ENCODE data around the gene ZNF683. TPM values are rescaled to one million over a fixed set of nuclear protein-coding genes. Genes with fewer than 3 reads are reported as not detected.

ZNF683 gene
- total RNA-seq, 2 experiments from 2014 or later = 0.69 to 1.3 TPM

GRCh38 chr1:26353976-26354820, 18.4 kb downstream of the ZNF683 start, which contains the start of gene CRYBG2:
CRYBG2 (minus strand) TSS chr1:26354130; CDS start chr1:26346657, 7,473 bp downstream.
- POLR2A ChIA-PET = interaction anchor here (0.8 to 1.0 kb wide), 2 partner anchors 9 to 11 kb away, joined by 3 to 5 read pairs; no protein-coding TSS in a partner anchor
- CTCF ChIA-PET = interaction anchor here (1.1 to 1.4 kb wide), 5 partner anchors 10 to 185 kb away, joined by 3 to 8 read pairs (median 3); partner anchors contain the start of gene ZNF593
- intact Hi-C loops (cut with micrococcal nuclease) = no loop called here

DNA sequence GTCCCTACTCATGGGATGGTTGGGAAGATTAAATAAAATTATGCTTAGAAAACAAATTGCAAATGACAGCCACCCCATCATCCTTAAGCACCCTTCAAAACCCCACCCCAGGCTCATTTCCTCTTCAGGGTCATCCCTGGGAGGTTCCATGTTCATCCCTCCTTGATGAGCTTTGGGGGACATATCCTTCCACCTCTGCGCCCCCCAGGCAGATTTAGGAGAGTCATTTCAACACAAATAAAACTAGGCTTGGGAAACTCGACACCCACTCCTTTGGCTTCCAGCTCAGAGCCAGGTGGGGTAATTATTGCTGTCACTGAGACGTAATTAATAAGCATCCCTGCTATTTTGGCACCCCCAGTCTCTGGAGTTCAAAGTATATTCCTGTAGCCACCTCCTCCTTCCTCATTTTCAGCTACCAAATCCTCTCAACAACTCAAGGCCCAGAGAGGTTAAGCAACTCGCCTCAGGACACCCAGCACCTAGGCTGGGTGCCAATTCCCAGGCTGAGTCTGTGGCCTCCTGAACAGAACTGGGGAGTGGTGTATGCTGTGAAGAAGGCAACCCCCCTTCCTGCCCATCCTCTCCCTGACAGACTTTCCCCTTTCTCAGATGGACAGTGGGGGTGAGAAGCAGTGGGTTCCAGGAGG, 19.2 kb downstream of the ZNF683 start:
- ChIA-PET POLR2A (no interaction called here), CTCF (interaction anchor here (1.1 to 1.9 kb wide), 2 partner anchors 11 to 69 kb away, joined by 3 to 7 read pairs; no protein-coding TSS in a partner anchor)
- H3K9me3 Mint-ChIP-seq = no peaks in the 10 kb centered on the region
- TF ChIP-seq, protein P1, sequence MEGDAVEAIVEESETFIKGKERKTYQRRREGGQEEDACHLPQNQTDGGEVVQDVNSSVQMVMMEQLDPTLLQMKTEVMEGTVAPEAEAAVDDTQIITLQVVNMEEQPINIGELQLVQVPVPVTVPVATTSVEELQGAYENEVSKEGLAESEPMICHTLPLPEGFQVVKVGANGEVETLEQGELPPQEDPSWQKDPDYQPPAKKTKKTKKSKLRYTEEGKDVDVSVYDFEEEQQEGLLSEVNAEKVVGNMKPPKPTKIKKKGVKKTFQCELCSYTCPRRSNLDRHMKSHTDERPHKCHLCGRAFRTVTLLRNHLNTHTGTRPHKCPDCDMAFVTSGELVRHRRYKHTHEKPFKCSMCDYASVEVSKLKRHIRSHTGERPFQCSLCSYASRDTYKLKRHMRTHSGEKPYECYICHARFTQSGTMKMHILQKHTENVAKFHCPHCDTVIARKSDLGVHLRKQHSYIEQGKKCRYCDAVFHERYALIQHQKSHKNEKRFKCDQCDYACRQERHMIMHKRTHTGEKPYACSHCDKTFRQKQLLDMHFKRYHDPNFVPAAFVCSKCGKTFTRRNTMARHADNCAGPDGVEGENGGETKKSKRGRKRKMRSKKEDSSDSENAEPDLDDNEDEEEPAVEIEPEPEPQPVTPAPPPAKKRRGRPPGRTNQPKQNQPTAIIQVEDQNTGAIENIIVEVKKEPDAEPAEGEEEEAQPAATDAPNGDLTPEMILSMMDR (IDR thresholded peaks at IDR 0.05) = no peak
- ATAC-seq (no peak), DNase-seq (no peak)
- no peak overlapping the region for H3K4me3 Mint-ChIP-seq
- H3K4me1 Mint-ChIP-seq (ENCODE audit: low read depth) = peaks cover under 1% of the 10 kb centered on the region
- no peak overlapping the region for H3K27ac Mint-ChIP-seq
- no peaks in the 10 kb centered on the region for H3K27me3 Mint-ChIP-seq
- no peaks in the 10 kb centered on the region for H3K36me3 Mint-ChIP-seq (ENCODE audit: low read depth)
- intact Hi-C loops (cut with micrococcal nuclease) = no loop called here

More at GRCh38 chr1:26353976-26354820, 18.4 kb downstream of the ZNF683 start, which contains the start of gene CRYBG2:
- DNase-seq (no peak), ATAC-seq (no peak)
- TF ChIP-seq, protein P1 (IDR thresholded peaks at IDR 0.05) = no peak
- H3K27ac Mint-ChIP-seq = no peak within 1 kb of the TSS
- H3K9me3 Mint-ChIP-seq = no peaks in the 10 kb centered on the region
- H3K27me3 Mint-ChIP-seq = no peaks in the 10 kb centered on the region
- peaks cover 9% of the 10 kb centered on the region for H3K4me1 Mint-ChIP-seq (ENCODE audit: low read depth)
- H3K36me3 Mint-ChIP-seq (ENCODE audit: low read depth) = no peaks in the 10 kb centered on the region
- H3K4me3 Mint-ChIP-seq = no peak within 1 kb of the TSS

GRCh38 chr1:26352338-26352679, 20.2 kb downstream of the ZNF683 start:
- no peak overlapping the region for H3K4me3 Mint-ChIP-seq
- ATAC-seq (no peak), DNase-seq (no peak)
- TF ChIP-seq, protein P1 (IDR thresholded peaks at IDR 0.05) = no peak
- no peaks in the 10 kb centered on the region for H3K27me3 Mint-ChIP-seq
- no peaks in the 10 kb centered on the region for H3K36me3 Mint-ChIP-seq (ENCODE audit: low read depth)
- H3K4me1 Mint-ChIP-seq (ENCODE audit: low read depth) = no peaks in the 10 kb centered on the region
- H3K9me3 Mint-ChIP-seq = no peaks in the 10 kb centered on the region
- ChIA-PET POLR2A (interaction anchor here (0.6 to 0.7 kb wide), 2 partner anchors 14 to 19 kb away, joined by 3 read pairs; no protein-coding TSS in a partner anchor), CTCF (interaction anchor here (1.0 to 1.9 kb wide), 2 partner anchors 11 to 12 kb away, joined by 3 to 7 read pairs; no protein-coding TSS in a partner anchor)
- intact Hi-C loops (cut with micrococcal nuclease) = no loop called here
- no peak overlapping the region for H3K27ac Mint-ChIP-seq

DNA sequence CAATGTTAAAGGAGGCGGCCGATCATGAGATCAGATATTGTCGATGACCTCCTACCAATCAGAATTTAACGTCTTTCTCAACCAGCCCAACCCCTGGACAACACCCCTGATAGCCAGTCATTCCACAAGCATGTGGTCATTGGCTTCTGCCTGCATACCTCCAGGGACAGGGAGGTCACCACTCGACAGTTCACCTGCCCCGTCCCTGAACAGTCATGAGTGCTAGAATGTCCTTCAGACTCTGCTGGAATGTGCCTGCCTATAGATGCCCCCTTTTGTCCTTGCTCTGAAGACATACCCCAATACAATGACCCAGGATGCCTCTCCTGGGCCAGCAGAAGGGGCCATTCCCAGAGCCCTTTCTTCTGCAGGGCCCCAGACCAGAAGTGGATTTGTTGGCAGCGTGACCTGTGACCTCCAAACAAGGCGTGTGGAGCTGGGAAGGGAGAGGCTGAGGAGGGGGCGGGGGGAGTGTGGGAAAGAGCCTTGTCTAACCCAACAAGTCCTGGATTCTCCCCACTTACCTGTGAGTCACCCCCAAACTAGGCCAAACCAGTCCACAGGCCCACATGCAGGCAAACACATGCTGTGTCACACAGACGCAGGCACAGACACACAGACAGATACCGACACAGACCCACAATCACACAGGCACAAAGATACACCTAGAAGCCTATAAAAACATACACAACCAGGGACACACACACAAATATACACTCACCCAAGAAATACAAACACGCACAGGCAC, 20.8 kb downstream of the ZNF683 start:
- Mint-ChIP-seq H3K4me3 (no peak overlapping the region), H3K36me3 (ENCODE audit: low read depth) (no peaks in the 10 kb centered on the region), H3K27me3 (no peaks in the 10 kb centered on the region), H3K9me3 (no peaks in the 10 kb centered on the region), H3K27ac (no peak overlapping the region), H3K4me1 (ENCODE audit: low read depth) (no peaks in the 10 kb centered on the region)
- ChIA-PET CTCF (interaction anchor here (1.0 to 2.3 kb wide), 4 partner anchors 10 to 13 kb away, joined by 3 to 7 read pairs (median 4); no protein-coding TSS in a partner anchor), POLR2A (interaction anchor here (0.6 to 0.7 kb wide), 2 partner anchors 14 to 19 kb away, joined by 3 read pairs; no protein-coding TSS in a partner anchor)
- ATAC-seq = no peak
- intact Hi-C loops (cut with micrococcal nuclease) = no loop called here
- TF ChIP-seq, protein P1 (IDR thresholded peaks at IDR 0.05) = no peak
- DNase-seq = no peak

Measured in activated CD8-positive, alpha-beta T cell treated with anti-CD3 and anti-CD28 coated beads for 36 hours (primary cell).